GM18526 (cell line): ENCODE measurements around the gene CREB3.

Experiments used
- POLR2A ChIP-seq: IDR thresholded peaks from 3 replicates; pipeline ENCODE4 v1.6.1; 2011; ENCODE audit not compliant: insufficient read length; ENCODE audit errors: extremely low read depth

Gene CREB3

GRCh38 chr9:35712762-35713400 is 19.6 kb upstream of the CREB3 start:
- TF ChIP-seq POLR2A = no peak

- no peak for TF ChIP-seq POLR2A
These were observed 18.9 kb upstream of the CREB3 start for GRCh38 chr9:35713578-35713977.

- no peak for TF ChIP-seq POLR2A
These were observed 18.3 kb upstream of the CREB3 start for GRCh38 chr9:35714123-35714522.

GRCh38 chr9:35714579-35715252 is 17.8 kb upstream of the CREB3 start:
- no peak for TF ChIP-seq POLR2A

- no peak for TF ChIP-seq POLR2A
These were observed 16.2 kb upstream of the CREB3 start for GRCh38 chr9:35716230-35716629.

GRCh38 chr9:35717132-35717870 is 15.2 kb upstream of the CREB3 start:
- TF ChIP-seq POLR2A = no peak

- no peak for TF ChIP-seq POLR2A
These were observed 13.6 kb upstream of the CREB3 start for GRCh38 chr9:35718721-35719511.

- no peak for TF ChIP-seq POLR2A
These were observed 12.9 kb upstream of the CREB3 start for GRCh38 chr9:35719546-35719945.

GRCh38 chr9:35723426-35723825 is 9.0 kb upstream of the CREB3 start:
- TF ChIP-seq POLR2A = no peak

- TF ChIP-seq POLR2A = no peak
These were observed 8.6 kb upstream of the CREB3 start for GRCh38 chr9:35723908-35724307.

GRCh38 chr9:35725362-35725761 is 7.1 kb upstream of the CREB3 start:
- no peak for TF ChIP-seq POLR2A

- no peak for TF ChIP-seq POLR2A
These were observed 5.5 kb upstream of the CREB3 start for GRCh38 chr9:35726931-35727330.

- TF ChIP-seq POLR2A = no peak
These were observed 4.8 kb upstream of the CREB3 start for GRCh38 chr9:35727676-35728040.

- TF ChIP-seq POLR2A = no peak
These were observed 4.2 kb upstream of the CREB3 start for GRCh38 chr9:35728041-35728971.
